ENCODE data around the gene CCNO.

The CCNO gene

GRCh38 chr5:55222985-55223811 is 10.2 kb downstream of the CCNO start:
- no peak for DNase-seq (ENCODE audit: low read depth)

GRCh38 chr5:55222092-55222984 is 11.1 kb downstream of the CCNO start:
- DNase-seq (ENCODE audit: low read depth): no peak

DNA sequence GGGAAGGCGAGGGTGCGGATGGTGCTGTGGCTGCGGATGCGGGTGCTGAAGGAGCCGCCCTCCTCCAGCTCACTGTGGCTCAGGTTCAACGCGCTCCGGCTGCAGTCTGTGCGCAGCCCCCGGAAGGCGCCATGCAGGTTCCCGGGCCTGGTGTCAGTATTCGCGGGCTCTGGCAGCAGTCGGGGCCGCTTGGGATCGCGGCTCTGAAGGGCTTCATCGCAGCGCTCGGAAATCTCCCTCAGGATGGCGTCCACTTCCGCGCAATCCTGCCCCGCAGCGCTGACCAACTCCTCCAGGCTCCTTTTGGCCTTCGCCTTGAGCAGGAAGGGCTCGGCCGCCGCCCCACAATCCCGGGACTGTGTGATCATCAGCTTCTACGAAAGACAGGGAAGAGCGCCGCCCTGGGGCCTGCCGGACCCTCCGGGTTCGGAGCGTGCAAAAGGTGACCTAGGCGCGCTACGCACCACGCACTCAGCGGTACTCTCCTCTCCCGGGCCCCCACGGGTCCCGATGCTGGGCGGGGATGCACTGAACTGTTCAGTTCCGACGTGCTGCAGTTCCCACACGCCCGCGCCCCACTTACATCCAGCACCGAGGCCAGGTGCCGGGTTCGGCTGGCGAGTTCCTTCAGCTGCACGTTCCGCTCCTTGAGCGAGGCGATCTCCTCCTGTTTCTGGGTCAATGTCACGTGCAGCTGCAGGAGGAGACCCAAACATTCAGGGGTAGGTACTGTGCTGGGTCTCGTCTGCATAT is 12.8 kb downstream of the CCNO start:
- no peak for DNase-seq (ENCODE audit: low read depth)

DNA sequence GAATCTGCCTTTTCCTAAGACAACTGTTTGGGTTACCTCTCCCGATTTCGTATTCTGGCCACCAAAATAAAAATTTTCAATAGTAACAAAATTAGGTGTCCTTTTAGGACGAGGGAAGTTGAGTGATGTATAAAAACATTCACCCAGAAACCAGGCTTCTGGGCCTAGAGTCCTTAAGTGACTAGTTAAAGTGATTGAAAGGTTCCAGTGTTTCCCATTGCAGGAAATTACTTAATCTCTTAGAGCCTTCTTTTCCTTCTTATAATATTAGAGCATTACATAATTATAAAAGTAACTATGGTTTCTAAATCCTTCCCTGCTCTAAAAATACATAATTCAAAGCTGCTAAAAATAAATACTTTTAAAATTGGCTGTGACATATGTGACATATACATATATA is 13.6 kb downstream of the CCNO start:
- no peak for DNase-seq (ENCODE audit: low read depth)

- no peak for DNase-seq (ENCODE audit: low read depth)
Observed at GRCh38 chr5:55218967-55219366, 14.4 kb downstream of the CCNO start.

DNA sequence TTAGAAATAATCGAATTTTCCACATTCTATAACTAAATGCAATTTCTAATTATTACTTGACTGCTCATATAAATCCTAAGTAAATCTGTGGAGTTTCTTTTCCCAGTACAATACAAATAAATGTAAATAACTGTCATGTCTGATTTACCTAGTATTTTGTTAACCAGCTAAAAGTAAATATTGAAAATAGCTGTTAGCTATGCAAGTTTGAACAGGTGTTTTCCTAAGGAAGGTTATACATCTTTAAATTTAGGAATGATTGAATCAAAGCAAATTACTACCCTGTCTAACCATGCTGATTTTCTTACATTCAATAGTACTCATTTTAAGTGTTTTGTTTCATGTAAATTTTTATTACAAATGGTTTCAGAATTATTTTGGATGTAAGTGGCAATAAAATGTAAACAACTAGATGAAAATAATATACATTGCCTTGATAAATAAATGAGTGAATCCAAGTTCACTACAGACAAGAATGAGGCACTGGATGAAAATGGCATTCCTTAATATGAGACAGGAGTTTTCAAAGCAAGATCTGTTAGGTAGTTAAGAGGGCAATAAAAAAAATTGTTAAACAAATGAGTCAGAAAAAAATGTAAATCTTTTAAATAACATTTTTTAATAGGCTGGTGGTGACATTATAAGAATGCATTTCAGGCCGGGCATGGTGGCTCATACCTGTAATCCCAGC is 22.1 kb downstream of the CCNO start:
- DNase-seq (ENCODE audit: low read depth): no peak

DNA sequence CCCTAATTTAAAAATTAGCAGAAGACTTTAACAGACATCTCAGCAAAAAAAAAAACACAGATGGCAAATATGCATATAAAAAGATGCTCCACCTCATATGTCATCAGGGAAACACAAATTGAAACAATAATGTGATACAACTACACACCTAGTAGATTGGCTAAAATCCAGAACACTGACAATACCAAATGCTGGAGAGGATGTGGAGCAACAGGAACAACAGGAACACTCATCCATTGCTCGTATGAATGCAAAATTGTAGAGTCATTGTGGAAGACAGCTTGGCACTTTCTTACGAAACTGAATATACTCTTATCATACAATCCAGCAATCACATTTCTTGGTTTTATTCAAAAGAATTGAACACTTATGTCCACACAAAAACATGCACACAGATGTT is 28.4 kb downstream of the CCNO start:
- no peak for DNase-seq (ENCODE audit: low read depth)

- no peak for DNase-seq (ENCODE audit: low read depth)
Observed at GRCh38 chr5:55191165-55191564, 42.2 kb downstream of the CCNO start.

- DNase-seq (ENCODE audit: low read depth): no peak
Observed at GRCh38 chr5:55188656-55189540, 44.5 kb downstream of the CCNO start.

DNA sequence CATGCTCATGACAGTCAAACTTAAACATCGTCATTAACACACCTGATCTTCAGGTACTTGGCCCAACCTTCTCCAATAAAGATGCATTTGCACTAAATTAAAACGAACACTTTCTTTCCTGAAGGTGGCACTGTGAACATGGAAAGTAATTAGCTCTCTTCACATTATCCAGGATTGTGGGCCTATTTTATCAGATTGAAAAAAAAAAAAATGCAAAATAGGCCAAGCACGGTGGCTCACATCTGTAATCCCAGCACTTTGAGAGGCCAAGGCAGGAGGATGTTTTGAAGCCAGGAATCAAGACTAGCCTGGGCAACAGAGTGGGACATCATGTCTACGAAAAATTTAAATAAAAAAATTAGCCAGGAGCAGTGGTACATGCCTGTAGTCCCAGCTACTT is 46.0 kb downstream of the CCNO start:
- no peak for DNase-seq (ENCODE audit: low read depth)

Measured in stimulated activated CD8-positive, alpha-beta memory T cell treated with anti-CD3 and anti-CD28 coated beads, Interleukin-12 subunit alpha, Interleukin-12 subunit beta, amount 100 ng/mL, for 1 hour (primary cell).